Measurements from ENCODE around the gene GNAL.
A peak's percentile ranks its signal among the peaks of the same experiment; 100 is the strongest.
"Not testable (repeated sequence)": the region's sequence is repeated elsewhere in the genome, so short reads cannot be mapped to it uniquely, and the experiment has no call there.

Gene GNAL

DNA sequence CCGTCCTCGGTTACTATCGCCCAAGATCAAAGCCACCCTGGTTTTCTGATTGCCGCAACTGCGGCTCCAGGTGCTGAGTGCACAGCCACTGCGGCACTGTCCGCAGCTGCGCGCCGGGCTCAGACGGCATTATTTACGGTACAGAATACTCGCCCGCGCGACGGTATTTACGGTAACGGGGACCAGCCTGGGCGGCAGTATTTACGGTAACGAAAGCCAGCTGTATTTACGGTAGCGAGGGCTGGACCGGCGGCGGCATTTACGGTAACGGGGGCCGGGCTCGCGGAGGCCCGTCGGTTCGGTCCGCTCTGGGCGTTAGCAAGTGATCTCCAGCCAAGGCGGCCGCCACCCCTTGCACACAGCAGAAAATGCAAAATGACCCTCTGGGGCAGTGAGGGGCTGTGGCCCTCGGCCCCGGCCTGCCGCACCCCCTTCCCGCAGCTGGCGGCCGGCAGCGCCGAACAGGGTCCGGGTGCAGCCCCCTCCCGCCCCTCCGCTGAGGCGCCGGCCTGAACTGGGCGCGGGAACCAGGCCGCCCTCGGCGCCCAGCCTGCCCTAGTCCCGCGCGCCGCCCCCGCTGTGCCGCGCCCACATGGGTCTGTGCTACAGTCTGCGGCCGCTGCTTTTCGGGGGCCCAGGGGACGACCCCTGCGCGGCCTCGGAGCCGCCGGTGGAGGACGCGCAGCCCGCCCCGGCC is at the start of gene GNAL:
TSS of gene GNAL (plus strand) at position 293 of the 697 bp plus-strand sequence. CDS start at position 593, 300 bp downstream.
- peak in 2 of 3 experiments; percentile 8 to 25 for DNase-seq (ENCODE audit: low read depth in 3 of 3)

DNA sequence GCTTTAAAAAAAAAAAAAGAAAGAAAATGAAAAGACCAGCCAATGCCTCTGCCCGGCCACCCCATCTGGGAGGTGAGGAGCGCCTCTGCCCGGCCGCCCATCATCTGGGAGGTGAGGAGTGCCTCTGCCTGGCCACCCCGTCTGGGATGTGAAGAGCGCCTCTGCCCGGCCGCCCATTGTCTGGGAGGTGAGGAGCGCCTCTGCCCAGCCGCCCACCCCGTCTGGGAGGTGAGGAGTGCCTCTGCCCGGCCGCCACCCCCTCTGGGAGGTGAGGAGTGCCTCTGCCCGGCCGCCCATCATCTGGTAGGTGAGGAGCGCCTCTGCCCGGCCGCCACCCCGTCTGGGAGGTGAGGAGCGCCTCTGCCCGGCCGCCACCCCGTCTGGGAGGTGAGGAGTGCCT is 41.8 kb upstream of the GNAL start:
- DNase-seq (ENCODE audit: low read depth in 3 of 3), result not testable (repeated sequence)

DNA sequence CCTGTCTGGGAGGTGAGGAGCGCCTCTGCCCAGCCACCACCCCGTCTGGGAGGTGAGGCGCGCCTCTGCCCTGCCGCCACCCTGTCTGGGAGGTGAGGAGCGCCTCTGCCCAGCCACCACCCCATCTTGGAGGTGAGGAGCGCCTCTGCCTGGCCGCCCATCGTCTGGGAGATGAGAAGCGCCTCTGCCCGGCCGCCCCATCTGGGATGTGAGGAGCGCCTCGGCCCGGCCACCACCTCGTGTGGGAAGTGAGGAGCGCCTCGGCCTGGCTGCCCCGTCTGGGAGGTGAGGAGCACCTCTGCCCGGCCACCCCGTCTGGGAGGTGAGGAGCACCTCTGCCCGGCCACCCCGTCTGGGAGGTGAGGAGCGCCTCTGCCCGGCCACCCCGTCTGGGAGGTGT is 41.3 kb upstream of the GNAL start:
- DNase-seq (ENCODE audit: low read depth in 3 of 3), result not testable (repeated sequence)

GRCh38 chr18:11649839-11650238 is 39.2 kb upstream of the GNAL start:
- DNase-seq (ENCODE audit: low read depth in 3 of 3), result no peak

DNA sequence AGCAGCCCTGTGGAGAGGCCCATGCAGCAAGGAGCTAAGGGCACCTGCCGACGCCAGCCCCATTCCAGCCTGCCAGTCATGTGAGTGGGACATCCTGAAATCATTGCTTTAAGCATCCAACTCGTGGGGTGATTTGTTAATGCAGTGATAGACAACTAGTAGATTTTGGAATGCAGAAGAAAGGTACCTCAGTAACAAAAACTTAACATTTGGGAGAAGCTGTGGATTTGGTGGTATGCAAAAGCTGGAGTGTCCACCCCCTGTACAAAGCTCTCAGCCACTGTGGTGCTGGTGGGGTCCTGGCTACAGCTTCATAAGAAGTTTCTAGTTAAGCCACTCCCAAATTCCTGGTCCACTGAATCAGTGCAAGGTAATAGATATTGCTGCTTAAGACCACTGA is 37.2 kb upstream of the GNAL start:
- no peak for DNase-seq (ENCODE audit: low read depth in 3 of 3)

DNA sequence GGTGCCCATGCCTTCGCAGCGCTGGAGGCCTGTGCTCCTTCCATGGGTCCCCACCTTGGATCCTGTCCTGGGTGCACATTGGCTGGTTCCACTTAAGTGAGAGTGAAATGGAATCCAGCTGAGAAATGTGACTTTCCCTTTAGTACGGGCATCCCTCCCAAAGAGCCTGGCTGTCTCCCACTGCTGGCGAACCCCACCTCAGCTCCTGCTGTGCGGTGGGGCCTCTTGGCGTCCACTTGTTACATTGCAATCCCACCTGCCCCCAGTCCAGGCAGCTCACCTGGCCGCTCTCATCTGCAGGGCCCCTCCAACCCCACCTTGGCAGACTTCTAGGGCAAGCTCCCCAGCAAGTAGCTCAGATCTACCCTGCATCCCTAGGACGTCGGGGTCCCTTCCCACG is 35.5 kb upstream of the GNAL start:
- no peak for DNase-seq (ENCODE audit: low read depth in 3 of 3)

DNA sequence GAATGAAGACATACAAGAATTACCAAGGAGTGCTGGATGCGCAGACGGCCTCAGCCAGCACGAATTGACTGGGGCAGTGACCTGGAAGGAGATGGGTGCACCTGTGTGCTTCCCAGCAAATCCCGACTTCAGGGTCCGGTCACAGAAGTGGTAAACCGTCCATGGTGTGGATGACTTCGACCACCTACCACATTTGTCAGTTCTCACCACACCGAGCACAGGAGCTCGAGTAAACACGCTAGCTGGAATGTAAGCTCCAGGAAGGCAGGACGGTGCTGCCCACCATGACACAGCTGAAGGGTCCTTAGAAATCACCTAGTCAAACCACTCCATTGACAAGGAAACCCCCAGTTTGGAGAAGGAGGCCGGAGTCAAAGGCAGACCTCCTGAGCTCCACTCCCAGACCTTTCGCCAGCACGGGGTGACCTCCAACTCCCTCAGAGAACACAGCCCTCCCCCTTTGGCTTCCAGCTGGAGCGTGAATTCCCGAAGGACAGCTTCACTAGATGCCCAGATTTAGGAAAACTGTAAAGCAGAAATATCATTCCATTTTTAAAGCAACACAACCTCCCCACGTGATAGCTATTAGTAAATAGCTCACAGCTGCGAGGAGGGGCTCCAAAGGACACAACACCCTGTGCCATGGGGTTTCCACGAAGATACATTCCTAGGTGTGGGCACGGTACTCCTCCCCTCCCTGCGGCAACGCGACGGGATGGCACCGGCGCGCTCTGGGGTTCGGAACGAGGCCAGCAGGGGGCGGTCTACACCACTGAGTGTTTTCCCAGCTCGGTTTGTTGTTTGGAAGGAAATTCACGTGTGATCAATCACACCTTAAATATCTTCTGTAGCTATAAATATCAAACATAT is 34.1 kb upstream of the GNAL start:
- DNase-seq (ENCODE audit: low read depth in 3 of 3), result peak in 2 of 3 experiments; percentile 5 to 10

DNA sequence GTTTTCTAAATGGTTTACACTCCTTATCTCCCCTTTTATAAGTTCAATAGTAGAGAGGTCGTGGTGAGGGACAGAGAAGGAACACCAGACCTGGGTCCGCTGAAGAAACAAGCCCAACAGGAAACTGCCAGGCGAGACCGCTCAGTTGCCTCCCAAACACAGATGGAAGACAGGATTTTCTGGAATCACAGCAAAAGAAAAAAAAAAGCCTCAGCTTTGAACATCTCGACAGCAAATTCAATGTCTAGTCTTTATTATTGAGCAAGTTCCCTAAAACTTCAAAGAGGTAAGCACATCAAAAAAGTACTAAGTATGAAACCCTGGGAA is 33.5 kb upstream of the GNAL start:
- no peak for DNase-seq (ENCODE audit: low read depth in 3 of 3)

DNA sequence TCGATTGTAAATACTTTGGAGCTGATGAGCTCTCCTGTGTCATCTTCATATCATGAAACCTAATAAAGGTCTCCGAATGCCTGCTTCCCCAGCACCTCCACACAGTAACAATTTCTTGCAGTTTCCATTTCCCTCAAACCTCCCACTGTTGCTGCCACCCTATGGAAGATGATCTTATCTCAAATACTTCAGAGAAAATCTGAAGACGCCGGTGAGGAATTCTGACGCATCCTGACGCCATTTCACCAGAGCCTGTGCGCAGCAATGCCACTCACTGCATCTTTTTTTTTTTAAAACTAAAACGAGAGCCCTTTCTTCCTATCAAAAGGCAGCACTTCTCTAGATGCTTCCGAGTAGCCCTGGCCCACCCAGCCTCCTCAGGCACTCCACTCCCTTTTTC is 31.9 kb upstream of the GNAL start:
- no peak for DNase-seq (ENCODE audit: low read depth in 3 of 3)

GRCh38 chr18:11657554-11657953 is 31.5 kb upstream of the GNAL start:
- no peak for DNase-seq (ENCODE audit: low read depth in 3 of 3)

GRCh38 chr18:11658019-11658418 is 31.0 kb upstream of the GNAL start:
- no peak for DNase-seq (ENCODE audit: low read depth in 3 of 3)

DNA sequence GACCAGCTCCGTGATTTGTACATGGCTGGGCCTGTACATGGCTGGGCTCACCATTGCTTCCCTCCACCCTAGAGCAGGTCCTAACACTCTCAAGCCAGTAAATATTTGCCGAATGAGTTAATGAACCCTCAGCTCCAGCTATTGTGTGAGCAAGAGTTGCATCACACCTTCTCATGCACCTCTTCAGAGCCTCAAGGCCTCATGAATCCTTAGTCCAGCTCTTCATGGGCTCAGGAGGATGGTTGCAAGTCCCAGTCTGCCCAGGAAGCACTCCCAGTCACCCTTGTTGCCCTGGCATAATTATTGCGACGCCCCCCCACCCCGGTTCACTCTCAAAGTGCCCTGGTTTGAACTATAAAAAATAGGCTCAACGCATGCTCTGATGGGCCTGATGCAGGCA is 30.1 kb upstream of the GNAL start:
- no peak for DNase-seq (ENCODE audit: low read depth in 3 of 3)

DNA sequence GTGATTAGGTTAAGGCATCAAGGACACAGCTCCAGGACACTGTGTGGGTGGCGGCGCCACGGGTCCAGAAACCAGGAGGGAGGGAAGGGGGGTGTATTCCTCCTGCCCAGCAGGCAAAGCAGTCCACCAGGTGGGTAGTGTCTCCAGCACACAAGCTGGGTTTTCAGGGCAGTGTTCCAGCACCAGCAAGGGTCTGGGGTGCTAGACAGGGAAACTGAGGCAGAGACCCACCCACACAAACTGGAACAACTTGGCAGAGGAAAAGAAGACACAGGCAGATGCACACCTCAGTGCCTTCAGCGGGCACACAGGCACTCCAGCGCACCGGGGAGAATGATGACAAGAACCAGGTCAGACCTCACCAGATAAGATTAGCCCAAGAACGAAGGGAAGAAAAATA is 28.4 kb upstream of the GNAL start:
- DNase-seq (ENCODE audit: low read depth in 3 of 3), result no peak

DNA sequence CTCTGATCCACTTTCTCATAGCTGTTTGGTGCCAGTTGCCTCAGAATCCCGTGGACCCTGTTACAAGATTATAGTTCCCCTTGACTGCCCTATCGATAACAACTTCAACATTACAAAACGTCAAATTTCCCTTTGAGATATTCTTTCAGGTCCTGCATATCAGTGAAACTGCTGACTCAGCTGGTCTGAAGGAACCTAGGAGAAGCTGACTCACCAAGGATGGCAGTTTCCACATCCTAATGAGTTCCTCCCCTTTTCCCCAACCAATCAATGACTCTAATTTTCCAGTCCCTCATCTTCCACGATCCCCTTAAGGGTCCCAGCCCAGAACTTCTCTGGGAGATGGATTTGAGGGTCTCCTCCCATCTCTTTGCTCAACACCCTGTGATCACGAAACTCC is 27.6 kb upstream of the GNAL start:
- DNase-seq (ENCODE audit: low read depth in 3 of 3), result no peak

GRCh38 chr18:11663439-11664029 is 25.5 kb upstream of the GNAL start:
- no peak for DNase-seq (ENCODE audit: low read depth in 3 of 3)

- DNase-seq (ENCODE audit: low read depth in 3 of 3), result no peak
These were observed 24.8 kb upstream of the GNAL start for GRCh38 chr18:11664286-11664685.

DNA sequence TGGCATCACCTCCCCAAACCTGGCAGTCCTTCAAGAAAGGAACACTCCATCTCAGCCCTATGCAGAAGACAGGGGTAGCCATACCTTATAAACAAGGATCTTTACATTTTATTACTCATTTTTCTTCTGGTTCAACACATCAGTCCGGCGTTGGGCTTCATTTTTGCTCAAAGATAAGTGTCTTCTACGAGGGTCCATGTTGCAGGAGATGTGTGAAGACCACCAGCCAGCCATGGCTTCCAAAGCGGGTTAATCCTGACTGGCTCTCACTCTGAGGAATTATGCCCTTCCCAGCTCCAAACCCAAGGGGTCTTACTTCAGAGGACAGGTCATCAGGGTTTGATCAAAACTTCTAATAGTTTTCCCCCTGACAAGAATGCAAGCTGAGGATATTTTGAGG is 23.9 kb upstream of the GNAL start:
- DNase-seq (ENCODE audit: low read depth in 3 of 3), result no peak

DNA sequence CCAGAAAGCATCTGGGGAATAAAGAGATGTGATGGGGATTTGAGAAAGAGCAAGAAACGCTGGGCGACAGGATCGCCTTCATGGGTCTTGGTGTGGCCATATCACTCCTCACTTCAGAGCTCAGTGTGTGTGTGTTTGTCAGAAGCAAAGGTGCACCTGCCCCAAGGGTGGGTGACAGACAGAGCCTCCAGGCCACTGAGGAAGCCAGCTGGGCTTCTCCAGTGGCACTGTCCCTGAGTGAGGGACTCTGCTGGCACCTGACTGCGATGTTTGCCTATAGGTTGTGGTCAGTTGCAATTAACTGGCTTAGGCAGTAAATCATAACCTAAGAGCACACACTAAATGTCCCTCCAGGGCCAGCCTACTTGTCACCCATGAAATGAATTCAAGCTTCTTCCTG is 23.5 kb upstream of the GNAL start:
- DNase-seq (ENCODE audit: low read depth in 3 of 3), result no peak

GRCh38 chr18:11666176-11666575 is 22.9 kb upstream of the GNAL start:
- no peak for DNase-seq (ENCODE audit: low read depth in 3 of 3)

- DNase-seq (ENCODE audit: low read depth in 3 of 3), result no peak
These were observed 22.2 kb upstream of the GNAL start for GRCh38 chr18:11666831-11667230.

GRCh38 chr18:11667578-11667977 is 21.5 kb upstream of the GNAL start:
- DNase-seq (ENCODE audit: low read depth in 3 of 3), result no peak

- DNase-seq (ENCODE audit: low read depth in 3 of 3), result no peak
These were observed 20.5 kb upstream of the GNAL start for GRCh38 chr18:11668441-11669169.

Data from stimulated activated CD4-positive, alpha-beta T cell treated with anti-CD3 and anti-CD28 coated beads, TNF-alpha, amount 100 ng/mL, for 4 hours (primary cell).